ENCODE results near the gene PAMR1.

DNA sequence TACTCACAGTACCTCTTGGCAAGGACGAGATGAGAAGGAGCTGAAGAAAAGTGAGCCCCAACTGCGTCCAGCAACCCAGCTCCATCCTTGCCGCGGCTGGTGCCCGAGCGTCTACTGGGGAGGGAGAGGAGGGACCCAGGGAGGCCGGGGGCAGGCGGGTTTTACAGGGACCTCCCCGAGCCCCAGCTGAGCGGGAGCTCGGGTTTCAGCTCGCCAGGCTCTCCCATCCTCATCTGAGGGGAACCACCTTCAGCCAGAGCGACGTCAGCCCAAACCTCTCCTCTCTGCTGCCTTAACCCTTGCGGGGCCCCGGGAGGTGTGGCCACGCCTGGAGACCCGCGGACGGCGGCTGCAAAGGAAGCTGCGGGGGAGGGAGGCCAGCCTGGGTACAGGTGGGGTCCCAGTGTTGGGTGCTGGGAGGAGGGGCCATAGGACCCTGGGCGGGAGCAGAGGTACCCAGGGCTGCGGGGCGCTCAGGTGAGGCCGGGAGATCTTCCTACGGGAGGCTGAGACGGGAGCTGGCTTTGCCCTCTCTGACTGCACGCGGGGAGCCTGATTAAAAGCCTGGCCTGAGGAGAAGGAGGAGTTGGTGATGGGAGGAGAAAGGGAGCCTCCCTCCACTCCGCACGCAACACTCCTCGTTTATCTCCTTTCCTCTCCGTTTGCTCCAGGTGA is at the start of gene PAMR1:
- no peak for TF ChIP-seq CEBPB (IDR thresholded peaks at IDR 0.05; ENCODE audit: low read depth, low read length)
- TF ChIP-seq, protein P1, sequence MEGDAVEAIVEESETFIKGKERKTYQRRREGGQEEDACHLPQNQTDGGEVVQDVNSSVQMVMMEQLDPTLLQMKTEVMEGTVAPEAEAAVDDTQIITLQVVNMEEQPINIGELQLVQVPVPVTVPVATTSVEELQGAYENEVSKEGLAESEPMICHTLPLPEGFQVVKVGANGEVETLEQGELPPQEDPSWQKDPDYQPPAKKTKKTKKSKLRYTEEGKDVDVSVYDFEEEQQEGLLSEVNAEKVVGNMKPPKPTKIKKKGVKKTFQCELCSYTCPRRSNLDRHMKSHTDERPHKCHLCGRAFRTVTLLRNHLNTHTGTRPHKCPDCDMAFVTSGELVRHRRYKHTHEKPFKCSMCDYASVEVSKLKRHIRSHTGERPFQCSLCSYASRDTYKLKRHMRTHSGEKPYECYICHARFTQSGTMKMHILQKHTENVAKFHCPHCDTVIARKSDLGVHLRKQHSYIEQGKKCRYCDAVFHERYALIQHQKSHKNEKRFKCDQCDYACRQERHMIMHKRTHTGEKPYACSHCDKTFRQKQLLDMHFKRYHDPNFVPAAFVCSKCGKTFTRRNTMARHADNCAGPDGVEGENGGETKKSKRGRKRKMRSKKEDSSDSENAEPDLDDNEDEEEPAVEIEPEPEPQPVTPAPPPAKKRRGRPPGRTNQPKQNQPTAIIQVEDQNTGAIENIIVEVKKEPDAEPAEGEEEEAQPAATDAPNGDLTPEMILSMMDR (IDR thresholded peaks at IDR 0.05; ENCODE audit: control extremely low read depth in 1 of 3, insufficient read depth in 1 of 3, low read depth in 1 of 3, low read length in 3 of 3), result no peak
- TF ChIP-seq YY1 (IDR thresholded peaks at IDR 0.05; ENCODE audit: low read depth, low read length), result no peak
- no peak for TF ChIP-seq BRCA1 (IDR thresholded peaks at IDR 0.05; ENCODE audit: low read depth, low read length)
- peak; percentile 31; the same call in 1 of the 2 replicates for TF ChIP-seq TAF1 (IDR thresholded peaks at IDR 0.05; ENCODE audit: low read depth, low read length)
- peak in 1 of 2 experiments; percentile 46; a peak in 1 of 3 replicates for TF ChIP-seq POLR2A (IDR thresholded peaks at IDR 0.05; ENCODE audit: control extremely low read depth in 1 of 2, low read depth in 2 of 2, low read length in 2 of 2)
- TF ChIP-seq SP4 (IDR thresholded peaks at IDR 0.05; ENCODE audit: low read length), result no peak; the same call in 1 of the 2 replicates
- no peak for TF ChIP-seq CHD2 (IDR thresholded peaks at IDR 0.05; ENCODE audit: low read length)
- no peak for TF ChIP-seq GTF2F1 (IDR thresholded peaks at IDR 0.05; ENCODE audit: borderline replicate concordance, low read depth, low read length)
- no peak for TF ChIP-seq EP300 (IDR thresholded peaks at IDR 0.05; ENCODE audit: borderline replicate concordance in 1 of 2, low read depth in 2 of 2, low read length in 2 of 2)

All from H1 (cell line).